CD14-positive monocyte (primary cell): Measurements from ENCODE around the gene APBA2. TPM values are rescaled to one million over a fixed set of nuclear protein-coding genes. Genes with fewer than 3 reads are reported as not detected.

Experiments
- DNase-seq, 3 donors: peaks; one replicate each; pipeline ENCODE4 v3.0.0-alpha.2; 2011 to 2022
- H2AFZ ChIP-seq: 2 replicates; pipeline ENCODE4 v1.6.0; 2012; ENCODE audit warnings: mild to moderate bottlenecking, low read depth, low read length, inconsistent platforms; ENCODE audit not compliant: insufficient read depth, poor library complexity, severe bottlenecking
- H3K27ac ChIP-seq, 2 donors: 1 replicate in 1 of 2; 2 replicates in 1 of 2; pipeline ENCODE4 v1.5.1; 2012 to 2013; ENCODE audit warnings: low read length in 2 of 2, control low read depth in 1 of 2, inconsistent platforms in 1 of 2, low read depth in 1 of 2, mild to moderate bottlenecking in 1 of 2
- H3K27me3 ChIP-seq, 2 donors: one replicate each; pipeline versions ENCODE4 v1.6.0 to v1.6.1; 2011 to 2013; ENCODE audit warnings: low read length in 2 of 2; ENCODE audit not compliant: control insufficient read depth in 2 of 2, insufficient read depth in 2 of 2
- H3K36me3 ChIP-seq, 2 donors: replicated peaks in 1 of 2; 1 replicate in 1 of 2; 2 replicates in 1 of 2; pipeline versions ENCODE4 v1.5.1 to v1.6.1; 2012 to 2013; ENCODE audit warnings: low read length in 2 of 2, control low read depth in 1 of 2, inconsistent platforms in 1 of 2, mild to moderate bottlenecking in 1 of 2; ENCODE audit not compliant: insufficient read depth in 2 of 2, control insufficient read depth in 1 of 2
- H3K4me1 ChIP-seq, 2 donors: 1 replicate in 1 of 2; 2 replicates in 1 of 2; pipeline versions ENCODE4 v1.5.1 to v1.6.1; 2012 to 2013; ENCODE audit warnings: low read length in 2 of 2, control low read depth in 1 of 2, inconsistent platforms in 1 of 2, mild to moderate bottlenecking in 1 of 2, moderate library complexity in 1 of 2; ENCODE audit not compliant: insufficient read depth in 2 of 2, control insufficient read depth in 1 of 2
- H3K4me2 ChIP-seq: replicated peaks from 2 replicates; pipeline ENCODE3; 2012; ENCODE audit warnings: low read length, moderate library complexity, mild to moderate bottlenecking; ENCODE audit not compliant: poor library complexity, severe bottlenecking; ENCODE audit errors: extremely low read depth
- H3K4me3 ChIP-seq, 3 experiments: fragments of 200-600 bp in 1 of 3; sonication (generic) in 1 of 3; replicated peaks in 1 of 3; 1 replicate in 2 of 3; 2 replicates in 1 of 3; pipeline ENCODE4 v1.5.1; 2011 to 2013; ENCODE audit warnings: low read length in 3 of 3, mild to moderate bottlenecking in 3 of 3, control low read depth in 2 of 3, low read depth in 2 of 3, inconsistent platforms in 1 of 3, moderate library complexity in 1 of 3
- H3K79me2 ChIP-seq: 2 replicates; pipeline ENCODE4 v1.6.0; 2012; ENCODE audit warnings: mild to moderate bottlenecking, control low read depth, inconsistent platforms, low read length, moderate library complexity; ENCODE audit not compliant: insufficient read depth
- H3K9ac ChIP-seq: 2 replicates; pipeline ENCODE4 v1.6.0; 2017; ENCODE audit warnings: low read length, mild to moderate bottlenecking; ENCODE audit not compliant: insufficient read depth, poor library complexity, severe bottlenecking
- H3K9me3 ChIP-seq, 2 donors: replicated peaks in 1 of 2; 1 replicate in 1 of 2; 2 replicates in 1 of 2; pipeline versions ENCODE4 v1.5.1 to v1.6.1; 2012 to 2013; ENCODE audit warnings: low read length in 2 of 2, control low read depth in 1 of 2; ENCODE audit not compliant: control insufficient read depth in 1 of 2, insufficient read depth in 1 of 2
- H4K20me1 ChIP-seq: 2 replicates; pipeline ENCODE4 v1.6.0; 2012; ENCODE audit warnings: mild to moderate bottlenecking, low read length, control low read depth, moderate library complexity; ENCODE audit not compliant: insufficient read depth
- H3K27ac Mint-ChIP-seq, 7 donors: one replicate each; pipeline ENCODE4 v1.8.0; 2020; ENCODE audit warnings: mild to moderate bottlenecking in 7 of 7, mixed read lengths in 7 of 7, moderate library complexity in 6 of 7, inconsistent platforms in 2 of 7
- H3K27me3 Mint-ChIP-seq, 3 donors: one replicate each; pipeline ENCODE4 v1.8.0; 2021 to 2022; ENCODE audit warnings: low read depth in 3 of 3, mild to moderate bottlenecking in 3 of 3, mixed read lengths in 3 of 3, moderate library complexity in 3 of 3, inconsistent platforms in 1 of 3
- H3K36me3 Mint-ChIP-seq, 2 donors: one replicate each; pipeline ENCODE4 v1.8.0; 2020; ENCODE audit warnings: mixed read lengths in 2 of 2, inconsistent platforms in 1 of 2, mild to moderate bottlenecking in 1 of 2
- H3K4me1 Mint-ChIP-seq: one replicate; pipeline ENCODE4 v1.8.0; 2020; ENCODE audit warnings: mild to moderate bottlenecking, mixed read lengths
- H3K4me3 Mint-ChIP-seq, 2 donors: one replicate each; pipeline ENCODE4 v1.8.0; 2020; ENCODE audit warnings: mild to moderate bottlenecking in 2 of 2, mixed read lengths in 2 of 2, moderate library complexity in 1 of 2
- H3K9me3 Mint-ChIP-seq, 7 donors: one replicate each; pipeline ENCODE4 v1.8.0; 2020 to 2022; ENCODE audit warnings: mixed read lengths in 7 of 7, mild to moderate bottlenecking in 6 of 7, moderate library complexity in 6 of 7, inconsistent platforms in 2 of 7
- CTCF ChIP-seq: fragments of 200-600 bp; IDR thresholded peaks from one replicate; pipeline ENCODE4 v1.8.0; 2022; ENCODE audit warnings: antibody characterized with exemption, mild to moderate bottlenecking
- WGBS: methylation state at CpG from one replicate; pipeline ENCODE4 v1.1.5; 2013; ENCODE audit warnings: missing lambda C conversion rate; ENCODE audit not compliant: insufficient coverage; 5-methylcytosine and 5-hydroxymethylcytosine counted together
- intact Hi-C, 2 donors: fragments of 100-400 bp; cut with micrococcal nuclease; formaldehyde crosslinking; loops; one replicate each; pipeline versions ENCODE4 v1.15.0 to v1.15.1; 2023
- polyA plus RNA-seq, 3 donors: library from polyadenylated mRNA; depleted of rRNA in 1 of 3; unstranded in 2 of 3; stranded (reverse) in 1 of 3; fragments of 300-500 nt in 2 of 3; fragments of >200 nt in 1 of 3; fragmentation: Illumina TruSeq in 2 of 3; gene quantifications; 1 replicate in 2 of 3; 2 replicates in 1 of 3; pipeline ENCODE4 v1.2.3, GENCODE V29; 2012 to 2021

Gene APBA2
- polyA plus RNA-seq, 3 donors, result 0.30 TPM; not detected in 2

- no peak overlapping the region for H3K4me2 ChIP-seq
- H3K4me1 ChIP-seq, result peaks cover 0 to 4% of the 10 kb centered on the region in 2 donors
- H3K4me3 Mint-ChIP-seq, result peak overlapping the region in 1 of 2 donors; percentile 32
- H2AFZ ChIP-seq, result peak overlapping the region; percentile 46
- no peaks in the 10 kb centered on the region for H3K36me3 Mint-ChIP-seq
- H4K20me1 ChIP-seq, result no peaks in the 10 kb centered on the region
- WGBS, result 86% methylated on average over 5 of the region's 8 CpGs
- no peaks in the 10 kb centered on the region for H3K9me3 ChIP-seq
- no peaks in the 10 kb centered on the region for H3K27me3 ChIP-seq
- peaks cover 0 to 8% (median 0%) of the 10 kb centered on the region in 7 donors for H3K9me3 Mint-ChIP-seq
- H3K4me1 Mint-ChIP-seq, result peaks cover 12% of the 10 kb centered on the region
- no peak for TF ChIP-seq CTCF
- H3K79me2 ChIP-seq, result no peaks in the 10 kb centered on the region
- H3K27ac Mint-ChIP-seq, result no peak overlapping the region
- peaks cover 4 to 6% (median 5%) of the 10 kb centered on the region in 3 donors for H3K27me3 Mint-ChIP-seq
- intact Hi-C loops, result no loop called here
- no peak overlapping the region for H3K4me3 ChIP-seq
- H3K27ac ChIP-seq, result no peak overlapping the region
- H3K36me3 ChIP-seq, result no peaks in the 10 kb centered on the region
- no peak for DNase-seq
- no peak overlapping the region for H3K9ac ChIP-seq
Observed at GRCh38 chr15:28903555-28903954, 17.8 kb downstream of the APBA2 start.

- Histone ChIP-seq H3K4me1 (peaks cover 0 to 4% of the 10 kb centered on the region in 2 donors), H3K79me2 (no peaks in the 10 kb centered on the region), H3K27ac (no peak overlapping the region), H3K9ac (peak overlapping the region; percentile 4), H3K27me3 (no peaks in the 10 kb centered on the region), H3K4me3 (no peak overlapping the region), H2AFZ (peak overlapping the region; percentile 46), H3K9me3 (no peaks in the 10 kb centered on the region), H3K4me2 (peak overlapping the region; percentile 34), H3K36me3 (no peaks in the 10 kb centered on the region), H4K20me1 (no peaks in the 10 kb centered on the region)
- Mint-ChIP-seq H3K9me3 (peaks cover 0 to 10% (median 3%) of the 10 kb centered on the region in 7 donors), H3K36me3 (no peaks in the 10 kb centered on the region), H3K27ac (no peak overlapping the region), H3K27me3 (peaks cover 4 to 6% (median 5%) of the 10 kb centered on the region in 3 donors), H3K4me1 (peaks cover 12% of the 10 kb centered on the region), H3K4me3 (peak overlapping the region; percentile 31 to 75)
- TF ChIP-seq CTCF, result no peak
- WGBS, result 33% methylated on average over 2 of the region's 9 CpGs
- no peak for DNase-seq
- intact Hi-C loops, result no loop called here
Observed at GRCh38 chr15:28904003-28904402, 18.2 kb downstream of the APBA2 start.
